ENCODE data around the gene SLC29A3.

GRCh38 chr10:71274901-71275796, 43.9 kb upstream of the SLC29A3 start:
- TF ChIP-seq CTCF (IDR thresholded peaks at IDR 0.05) = no peak
- no peak for TF ChIP-seq POLR2A (IDR thresholded peaks at IDR 0.05)
